Pancreas (tissue), 10 donors: ENCODE measurements around the gene FGD1. TPM values are rescaled to one million over a fixed set of nuclear protein-coding genes. Genes with fewer than 3 reads are reported as not detected.

Experiments
- ATAC-seq, 4 donors: fragments of 200-7000 bp; cut with Tn5 transposase; one replicate each; pipeline versions ENCODE4 v1.8.0 to v1.9.1; 2020; ENCODE audit warnings: mild to moderate bottlenecking in 4 of 4, moderate library complexity in 4 of 4
- DNase-seq, 6 donors: peaks; one replicate each; pipeline ENCODE4 v3.0.0-alpha.2; 2020
- FAIRE-seq: peaks from 2 replicates; lab custom pipeline; 2012; peaks lifted over from hg19 to GRCh38; lab: Jason Lieb, UNC
- H3K27ac ChIP-seq, 4 donors: fragments of 200-600 bp; sonication (generic); 1 replicate in 3 of 4; 2 replicates in 1 of 4; pipeline versions ENCODE4 v1.5.0 to v1.8.0; 2020
- H3K27me3 ChIP-seq, 4 donors: fragments of 200-600 bp; one replicate each; pipeline ENCODE4 v1.8.0; 2021
- H3K36me3 ChIP-seq, 3 donors: fragments of 200-600 bp; sonication (generic) in 1 of 3; one replicate each; pipeline versions ENCODE4 v1.5.0 to v1.8.0; 2020 to 2021
- H3K4me1 ChIP-seq, 3 donors: fragments of 200-600 bp; one replicate each; pipeline ENCODE4 v1.8.0; 2021
- H3K4me3 ChIP-seq, 4 donors: fragments of 200-600 bp; sonication (generic) in 2 of 4; one replicate each; pipeline versions ENCODE4 v1.5.0 to v1.8.0; 2020 to 2021
- H3K9me3 ChIP-seq, 4 donors: fragments of 200-600 bp; one replicate each; pipeline ENCODE4 v1.8.0; 2021
- WGBS, 2 donors: extraction: QIAGEN DNeasy Blood & Tissue Kit; methylation state at CpG; one replicate each; pipeline ENCODE4 v1.1.7; 2013; 5-methylcytosine and 5-hydroxymethylcytosine counted together
- intact Hi-C, 3 donors: fragments of 100-400 bp; cut with DNase I; formaldehyde crosslinking; loops; one replicate each; pipeline versions ENCODE4 v1.11.1 to v1.14.2; 2022
- polyA plus RNA-seq, 2 donors: library from polyadenylated mRNA; stranded (reverse); fragments of 200-250 nt; gene quantifications; one replicate each; pipeline ENCODE4 v1.2.3, GENCODE V29; 2013
- total RNA-seq, 6 donors: library from RNA; stranded (reverse); fragmentation: NEBNext Ultra II Directional in 4 of 6; extraction: Animal tissue kit (Norgen Biotek cat#: 25700) in 4 of 6; gene quantifications; one replicate each; pipeline versions ENCODE4 v1.2.1 to v1.2.4, GENCODE V29; 2021 to 2023
- TF ChIP-seq, protein P1 (sequence below), 4 donors: fragments of 200-600 bp; sonication (generic) in 3 of 4; IDR thresholded peaks; one replicate each; pipeline versions ENCODE4 v1.5.0 to v1.8.0; 2021; ENCODE audit warnings: antibody characterized with exemption in 4 of 4
- donor health status: healthy with polysubstance abuse.
- donor health status: DM: no; HTN: no; CAD: no; lungs with moderate emphysema.
- donor health status: DM: no; HTN: no; CAD: no.
- donor health status: control.
- donor health status: control.
- donor health status: Bipolar disorder and iron deficiency.
- donor health status: DM: yes; HTN: yes; CAD: no.
- donor health status: DM: no; HTN: no; CAD: no.
- donor health status: DM: no; HTN: no; CAD: no.
- donor health status: DM: yes; HTN: yes; CAD: no.

The FGD1 gene
- total and polyA plus RNA-seq, 8 donors, result 1.7 to 4.0 (median 2.8) TPM

DNA sequence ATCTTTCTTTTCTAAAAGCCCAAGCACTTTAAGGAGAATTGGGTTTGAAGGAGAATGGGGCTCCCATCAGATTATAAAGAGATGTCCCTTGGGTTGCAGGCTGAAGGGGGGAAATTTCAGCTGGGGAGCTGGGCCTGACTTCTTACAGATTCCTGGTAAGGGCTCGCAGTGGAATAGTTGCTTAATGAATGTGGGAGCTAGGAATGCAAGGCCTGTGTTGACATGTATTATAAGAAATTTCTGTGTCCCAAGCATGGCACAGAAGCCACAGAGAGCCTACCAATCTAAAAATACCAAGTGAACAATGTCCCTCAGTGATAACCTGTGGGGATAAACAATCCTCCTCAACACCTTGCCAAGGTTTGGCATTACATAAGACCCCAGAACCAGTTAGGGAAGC is 98.9 kb downstream of the FGD1 start:
- no peak for FAIRE-seq
- 69 to 96% methylated on average over 1 of the region's 1 CpG for WGBS, 2 donors

More for the DNA sequence above, 98.9 kb downstream of the FGD1 start:
- no peak for ATAC-seq
- Histone ChIP-seq H3K27me3 (no peaks in the 10 kb centered on the region), H3K9me3 (no peaks in the 10 kb centered on the region), H3K4me3 (no peak overlapping the region), H3K36me3 (no peaks in the 10 kb centered on the region), H3K4me1 (no peaks in the 10 kb centered on the region), H3K27ac (no peak overlapping the region)
- intact Hi-C loops, result no loop called here
- DNase-seq, result no peak
- TF ChIP-seq, protein P1, sequence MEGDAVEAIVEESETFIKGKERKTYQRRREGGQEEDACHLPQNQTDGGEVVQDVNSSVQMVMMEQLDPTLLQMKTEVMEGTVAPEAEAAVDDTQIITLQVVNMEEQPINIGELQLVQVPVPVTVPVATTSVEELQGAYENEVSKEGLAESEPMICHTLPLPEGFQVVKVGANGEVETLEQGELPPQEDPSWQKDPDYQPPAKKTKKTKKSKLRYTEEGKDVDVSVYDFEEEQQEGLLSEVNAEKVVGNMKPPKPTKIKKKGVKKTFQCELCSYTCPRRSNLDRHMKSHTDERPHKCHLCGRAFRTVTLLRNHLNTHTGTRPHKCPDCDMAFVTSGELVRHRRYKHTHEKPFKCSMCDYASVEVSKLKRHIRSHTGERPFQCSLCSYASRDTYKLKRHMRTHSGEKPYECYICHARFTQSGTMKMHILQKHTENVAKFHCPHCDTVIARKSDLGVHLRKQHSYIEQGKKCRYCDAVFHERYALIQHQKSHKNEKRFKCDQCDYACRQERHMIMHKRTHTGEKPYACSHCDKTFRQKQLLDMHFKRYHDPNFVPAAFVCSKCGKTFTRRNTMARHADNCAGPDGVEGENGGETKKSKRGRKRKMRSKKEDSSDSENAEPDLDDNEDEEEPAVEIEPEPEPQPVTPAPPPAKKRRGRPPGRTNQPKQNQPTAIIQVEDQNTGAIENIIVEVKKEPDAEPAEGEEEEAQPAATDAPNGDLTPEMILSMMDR (IDR thresholded peaks at IDR 0.05), result no peak

Other genes with a start within 250 kb of the FGD1 start
- 1 to 10 TPM in 4 of 6 donors, under 1 TPM in 2; 0.69 to 1.7 (median 1.0) TPM for gene WNK3, start 138.2 kb downstream of the FGD1 start, total RNA-seq
- under 1 TPM; 0.15 to 0.63 TPM for gene WNK3, start 138.2 kb downstream of the FGD1 start, polyA plus RNA-seq
- gene TSR2, start 55.8 kb downstream of the FGD1 start, total RNA-seq, result 10 to 100 TPM; 12.5 to 18.3 (median 15.3) TPM
- 10 to 100 TPM; 18.3 to 28.9 TPM for gene TSR2, start 55.8 kb downstream of the FGD1 start, polyA plus RNA-seq
- 10 to 100 TPM; 10.6 to 21.6 (median 16.3) TPM for gene GNL3L, start 34.0 kb upstream of the FGD1 start, total RNA-seq
- gene GNL3L, start 34.0 kb upstream of the FGD1 start, polyA plus RNA-seq, result 1 to 10 TPM; 4.0 to 4.4 TPM